Fibroblast of skin of abdomen (primary cell): Measurements from ENCODE around the gene IL10RB. TPM values are rescaled to one million over a fixed set of nuclear protein-coding genes. Genes with fewer than 3 reads are reported as not detected.
A peak's percentile ranks its signal among the peaks of the same experiment; 100 is the strongest.
"Not testable (repeated sequence)": the region's sequence is repeated elsewhere in the genome, so short reads cannot be mapped to it uniquely, and the experiment has no call there.

Experiments
- DNase-seq: peaks from one replicate; pipeline ENCODE4 v3.0.0-alpha.2; 2013
- polyA plus RNA-seq, 2 experiments: library from polyadenylated mRNA; unstranded; fragments of 120-200 nt; gene quantifications; one replicate each; pipeline ENCODE4 v1.2.1, GENCODE V29; 2013; ENCODE audit not compliant: insufficient read length in 2 of 2

The IL10RB gene
- polyA plus RNA-seq (2013, experiment 1 of 2; ENCODE audit: insufficient read length) = 29.2 TPM
- polyA plus RNA-seq (2013, experiment 2 of 2; ENCODE audit: insufficient read length) = 28.1 TPM

GRCh38 chr21:33266050-33266788 is at the start of gene IL10RB:
Gene IL10RB (plus strand): TSS chr21:33266367. CDS start chr21:33266466, 99 bp downstream.
- DNase-seq = peak; percentile 56

- no peak for DNase-seq
Observed at GRCh38 chr21:33217138-33217520, 49.0 kb upstream of the IL10RB start.

GRCh38 chr21:33219300-33219699 is 46.9 kb upstream of the IL10RB start:
- no peak for DNase-seq

GRCh38 chr21:33219954-33220353 is 46.2 kb upstream of the IL10RB start:
- no peak for DNase-seq

GRCh38 chr21:33225376-33225775 is 40.8 kb upstream of the IL10RB start:
- not testable (repeated sequence) for DNase-seq

GRCh38 chr21:33228455-33228854 is 37.7 kb upstream of the IL10RB start:
- DNase-seq = no peak

GRCh38 chr21:33229099-33229783 is 36.9 kb upstream of the IL10RB start:
- no peak for DNase-seq

- peak; percentile 61 for DNase-seq
Observed at GRCh38 chr21:33229784-33230544, 36.2 kb upstream of the IL10RB start, which contains the start of gene IFNAR2. Gene IFNAR2 (plus strand): TSS chr21:33229938. CDS start chr21:33241923, 11,985 bp downstream.

- peak; percentile 43 for DNase-seq
Observed at GRCh38 chr21:33230545-33231324, 35.4 kb upstream of the IL10RB start.

GRCh38 chr21:33231526-33231925 is 34.6 kb upstream of the IL10RB start:
- no peak for DNase-seq

- no peak for DNase-seq
Observed at GRCh38 chr21:33232291-33233034, 33.7 kb upstream of the IL10RB start.

GRCh38 chr21:33234635-33235520 is 31.3 kb upstream of the IL10RB start:
- DNase-seq = no peak

GRCh38 chr21:33236013-33236686 is 30.0 kb upstream of the IL10RB start:
- DNase-seq = no peak

- peak; percentile 37 for DNase-seq
Observed at GRCh38 chr21:33236766-33237165, 29.4 kb upstream of the IL10RB start.

GRCh38 chr21:33237486-33237885 is 28.7 kb upstream of the IL10RB start:
- DNase-seq = no peak

- peak; percentile 33 for DNase-seq
Observed at GRCh38 chr21:33238146-33238545, 28.0 kb upstream of the IL10RB start.

GRCh38 chr21:33238565-33239255 is 27.5 kb upstream of the IL10RB start:
- no peak for DNase-seq

GRCh38 chr21:33239559-33240127 is 26.5 kb upstream of the IL10RB start:
- not testable (repeated sequence) for DNase-seq

- no peak for DNase-seq
Observed at GRCh38 chr21:33240404-33240803, 25.8 kb upstream of the IL10RB start.
